Neuronal stem cell (in vitro differentiated cells): Measurements from ENCODE around the gene STK31.

Source experiments
- DNase-seq: peaks from one replicate; pipeline ENCODE4 v3.0.0-alpha.2; 2013; ENCODE audit warnings: low spot score
- H2AFZ ChIP-seq: one replicate; pipeline ENCODE4 v1.6.1; 2013; ENCODE audit warnings: mild to moderate bottlenecking, low read length, inconsistent platforms
- H2AK5ac ChIP-seq: 2 replicates; pipeline ENCODE4 v1.6.1; 2013; ENCODE audit warnings: low read depth, mild to moderate bottlenecking, inconsistent platforms, low read length, moderate library complexity, mixed read lengths
- H2BK120ac ChIP-seq: 2 replicates; pipeline ENCODE4 v1.6.1; 2013; ENCODE audit warnings: low read depth, mild to moderate bottlenecking, inconsistent platforms, low read length, moderate library complexity, mixed read lengths
- H2BK12ac ChIP-seq: one replicate; pipeline ENCODE4 v1.6.1; 2013; ENCODE audit warnings: low read length, inconsistent platforms
- H2BK15ac ChIP-seq: 2 replicates; pipeline ENCODE4 v1.6.1; 2013; ENCODE audit warnings: mild to moderate bottlenecking, low read length, inconsistent platforms, mixed read lengths
- H2BK5ac ChIP-seq: one replicate; pipeline ENCODE4 v1.6.1; 2013; ENCODE audit warnings: inconsistent platforms, mild to moderate bottlenecking, low read length, moderate library complexity
- H3K14ac ChIP-seq: one replicate; pipeline ENCODE4 v1.6.1; 2013; ENCODE audit warnings: low read length, inconsistent platforms
- H3K18ac ChIP-seq: 2 replicates; pipeline ENCODE4 v1.6.1; 2013; ENCODE audit warnings: low read length, inconsistent platforms
- H3K23ac ChIP-seq: 2 replicates; pipeline ENCODE4 v1.6.1; 2013; ENCODE audit warnings: low read depth, mild to moderate bottlenecking, mixed read lengths, low read length, inconsistent platforms; ENCODE audit not compliant: poor library complexity
- H3K27ac ChIP-seq: replicated peaks from 3 replicates; pipeline ENCODE4 v1.5.1; 2013; ENCODE audit warnings: low read length, inconsistent platforms
- H3K27me3 ChIP-seq, 3 experiments: 2 replicates each; pipeline ENCODE4 v1.6.1; 2013; ENCODE audit warnings: low read length in 3 of 3, mild to moderate bottlenecking in 2 of 3, inconsistent platforms in 1 of 3, low read depth in 1 of 3, mixed read lengths in 1 of 3, moderate library complexity in 1 of 3; ENCODE audit not compliant: control insufficient read depth in 3 of 3, insufficient read depth in 3 of 3
- H3K36me3 ChIP-seq, 2 donors: replicated peaks in 1 of 2; 2 replicates each; pipeline ENCODE4 v1.6.1; 2013; ENCODE audit warnings: low read length in 2 of 2; ENCODE audit not compliant: control insufficient read depth in 2 of 2, insufficient read depth in 2 of 2
- H3K4ac ChIP-seq: 2 replicates; pipeline ENCODE4 v1.6.1; 2013; ENCODE audit warnings: inconsistent platforms, mild to moderate bottlenecking, low read length, moderate library complexity
- H3K4me1 ChIP-seq, 2 donors: 1 replicate in 1 of 2; 2 replicates in 1 of 2; pipeline ENCODE4 v1.6.1; 2013; ENCODE audit warnings: low read length in 2 of 2, low read depth in 1 of 2; ENCODE audit not compliant: control insufficient read depth in 2 of 2, insufficient read depth in 1 of 2
- H3K4me2 ChIP-seq: one replicate; pipeline ENCODE4 v1.6.1; 2013; ENCODE audit warnings: mild to moderate bottlenecking, low read length, inconsistent platforms; ENCODE audit not compliant: insufficient read depth, poor library complexity, severe bottlenecking
- H3K4me3 ChIP-seq, 2 donors: 2 replicates each; pipeline ENCODE4 v1.5.1; 2013; ENCODE audit warnings: low read length in 2 of 2, mild to moderate bottlenecking in 2 of 2, inconsistent platforms in 1 of 2, moderate library complexity in 1 of 2
- H3K79me1 ChIP-seq: one replicate; pipeline ENCODE4 v1.6.1; 2013; ENCODE audit warnings: low read depth, mild to moderate bottlenecking, inconsistent platforms, low read length, moderate library complexity
- H3K9ac ChIP-seq: one replicate; pipeline ENCODE4 v1.6.1; 2013; ENCODE audit warnings: mild to moderate bottlenecking, low read depth, low read length, inconsistent platforms; ENCODE audit not compliant: poor library complexity
- H3K9me3 ChIP-seq, 2 donors: replicated peaks in 1 of 2; 2 replicates each; pipeline versions ENCODE3 to v1.6.1; 2013; ENCODE audit warnings: low read length in 2 of 2, mild to moderate bottlenecking in 2 of 2, inconsistent platforms in 1 of 2, low read depth in 1 of 2, mixed read lengths in 1 of 2, moderate library complexity in 1 of 2; ENCODE audit not compliant: control insufficient read depth in 2 of 2, insufficient read depth in 1 of 2
- H4K8ac ChIP-seq: one replicate; pipeline ENCODE4 v1.6.1; 2013; ENCODE audit warnings: low read depth, mild to moderate bottlenecking, inconsistent platforms, low read length, moderate library complexity
- H4K91ac ChIP-seq: one replicate; pipeline ENCODE4 v1.6.1; 2013; ENCODE audit warnings: low read length, low read depth, mild to moderate bottlenecking, inconsistent platforms; ENCODE audit not compliant: poor library complexity
- WGBS, 2 donors: extraction: QIAGEN DNeasy Blood & Tissue Kit; methylation state at CpG; one replicate each; pipeline ENCODE4 v1.1.7; 2013; ENCODE audit warnings: missing lambda C conversion rate in 2 of 2, mixed read lengths in 1 of 2; ENCODE audit not compliant: insufficient read length in 2 of 2, insufficient replicate concordance in 1 of 2; ENCODE audit errors: extremely low coverage in 2 of 2; 5-methylcytosine and 5-hydroxymethylcytosine counted together

STK31 gene

DNA sequence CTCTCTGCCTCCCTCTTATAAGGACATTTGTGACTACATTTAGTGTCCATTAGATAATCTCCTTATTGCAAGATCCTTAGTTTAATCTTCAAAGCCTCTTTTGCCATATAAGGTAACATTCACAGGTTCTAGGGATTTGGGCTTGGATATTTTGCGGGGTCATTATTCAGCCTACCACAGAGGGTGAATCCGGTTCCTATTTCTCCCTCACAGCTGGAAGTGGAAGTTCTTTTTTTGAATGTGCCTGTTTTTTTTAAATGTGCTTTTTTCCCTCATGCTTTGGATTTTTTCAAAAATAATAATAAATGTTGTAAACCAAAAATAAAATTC lies 47.1 kb upstream of the STK31 start:
- Histone ChIP-seq H2BK5ac (no peak overlapping the region), H2AK5ac (no peak overlapping the region), H3K18ac (no peak overlapping the region), H3K36me3 (no peaks in the 10 kb centered on the region), H2BK15ac (no peak overlapping the region), H3K4me1 (peaks cover 2% of the 10 kb centered on the region in 2 donors), H3K23ac (no peak overlapping the region), H2BK12ac (no peak overlapping the region), H3K9me3 (peaks cover 0 to 5% of the 10 kb centered on the region in 2 donors), H3K79me1 (no peaks in the 10 kb centered on the region), H3K27me3 (no peaks in the 10 kb centered on the region), H3K14ac (no peak overlapping the region), H4K8ac (no peak overlapping the region), H3K27ac (no peak overlapping the region), H4K91ac (no peak overlapping the region), H3K4me3 (no peak overlapping the region), H3K4ac (no peak overlapping the region), H2AFZ (peak overlapping the region; percentile 20), H2BK120ac (no peak overlapping the region), H3K9ac (no peak overlapping the region), H3K4me2 (no peak overlapping the region)
- no CpG with 5 or more reads among the region's 2 CpGs for WGBS, 2 donors
- no peak for DNase-seq

DNA sequence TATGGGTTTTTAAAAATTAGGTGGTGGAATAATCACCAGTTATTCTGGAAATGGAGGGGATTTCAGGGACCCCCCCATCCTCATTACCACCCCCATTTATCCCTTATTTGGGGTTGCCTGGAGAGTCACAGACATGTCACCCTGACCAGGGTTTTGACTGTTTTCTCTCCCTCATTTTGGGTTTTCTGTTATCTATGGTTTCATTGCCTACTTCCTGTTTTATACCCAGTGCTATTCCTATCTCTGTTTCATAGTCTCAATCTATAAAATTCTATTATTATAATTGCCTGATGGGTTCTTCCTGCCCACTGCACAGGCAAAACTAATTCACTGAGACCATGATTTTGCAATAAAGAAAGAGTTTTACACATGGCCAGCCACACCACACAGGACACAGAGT lies 45.9 kb upstream of the STK31 start:
- no peak for DNase-seq
- Histone ChIP-seq H3K27me3 (no peaks in the 10 kb centered on the region), H4K91ac (no peak overlapping the region), H3K4ac (no peak overlapping the region), H3K27ac (no peak overlapping the region), H4K8ac (no peak overlapping the region), H3K79me1 (no peaks in the 10 kb centered on the region), H2AFZ (no peak overlapping the region), H2AK5ac (no peak overlapping the region), H3K4me3 (no peak overlapping the region), H2BK12ac (no peak overlapping the region), H2BK15ac (no peak overlapping the region), H3K4me2 (no peak overlapping the region), H2BK5ac (no peak overlapping the region), H3K18ac (no peak overlapping the region), H3K9me3 (no peaks in the 10 kb centered on the region), H3K9ac (no peak overlapping the region), H3K36me3 (no peaks in the 10 kb centered on the region), H2BK120ac (no peak overlapping the region), H3K14ac (no peak overlapping the region), H3K4me1 (peaks cover 2% of the 10 kb centered on the region in 2 donors), H3K23ac (no peak overlapping the region)

DNA sequence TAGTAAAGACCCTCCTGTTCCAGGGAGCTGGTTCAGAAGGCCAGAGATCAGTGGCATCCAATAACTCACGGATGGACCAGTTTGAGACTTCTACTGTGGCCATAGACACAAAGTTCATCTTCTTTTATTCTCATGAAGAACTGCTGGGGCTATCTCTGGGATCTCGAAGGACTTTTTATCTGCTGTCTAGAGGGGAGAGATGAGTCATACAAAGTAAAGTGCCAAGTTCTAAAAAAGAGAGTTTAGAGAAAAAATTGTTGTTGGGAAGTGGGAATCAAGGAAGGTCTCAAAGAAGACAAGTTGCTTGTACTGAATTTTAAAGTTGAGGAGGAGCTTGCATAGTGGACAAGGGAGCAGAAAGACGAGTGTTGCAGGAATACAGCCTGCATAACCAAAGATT lies 38.0 kb upstream of the STK31 start:
- no peak overlapping the region for H3K27ac ChIP-seq
- WGBS, 2 donors, result no CpG with 5 or more reads among the region's 3 CpGs

DNA sequence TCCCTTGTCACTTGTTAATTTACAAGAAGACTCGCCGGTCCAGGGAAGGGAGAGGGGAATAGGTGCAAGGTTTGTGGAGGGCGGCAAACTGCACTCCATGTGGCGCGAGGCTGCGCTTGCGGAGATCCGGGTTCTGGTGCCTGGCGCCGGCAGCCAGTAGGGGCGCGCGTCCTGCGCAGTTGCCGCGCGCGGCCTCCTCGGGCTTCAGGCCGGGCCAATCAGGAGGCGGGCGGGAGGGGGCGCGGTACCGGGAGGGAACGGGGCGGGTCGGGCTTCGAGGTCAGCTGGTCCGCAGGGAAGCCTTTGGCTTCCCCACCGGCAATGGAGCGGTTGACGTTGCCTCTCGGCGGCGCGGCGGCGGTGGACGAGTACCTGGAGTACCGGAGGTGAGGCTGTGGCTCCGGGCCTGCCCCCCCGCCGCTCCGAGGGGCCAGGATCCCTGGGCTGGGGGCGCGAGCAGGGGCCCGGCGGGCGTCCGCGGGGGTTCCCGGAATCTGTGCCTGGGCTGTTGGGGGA lies 30.1 kb upstream of the STK31 start, which contains the start of gene FAM221A:
TSS of gene FAM221A (plus strand) at position 302 of the 516 bp plus-strand sequence. CDS start at position 322, 20 bp downstream.
- H2AFZ ChIP-seq, result peak within 1 kb of the TSS; percentile 96
- peak within 1 kb of the TSS; percentile 55 for H3K4ac ChIP-seq
- H3K4me1 ChIP-seq, result no peaks in the 10 kb centered on the region
- H2AK5ac ChIP-seq, result peak within 1 kb of the TSS; percentile 42
- no peak within 1 kb of the TSS for H2BK5ac ChIP-seq
- H3K4me2 ChIP-seq, result peak within 1 kb of the TSS; percentile 62
- peak within 1 kb of the TSS; percentile 93 for H3K18ac ChIP-seq
- peak within 1 kb of the TSS; percentile 65 for H3K23ac ChIP-seq
- no peak within 1 kb of the TSS for H2BK120ac ChIP-seq
- no peak within 1 kb of the TSS for H2BK12ac ChIP-seq
- no peak within 1 kb of the TSS for H4K91ac ChIP-seq
- H3K9me3 ChIP-seq, result peaks cover 0 to 3% of the 10 kb centered on the region in 2 donors
- peak within 1 kb of the TSS; percentile 91 for H3K9ac ChIP-seq
- peak within 1 kb of the TSS; percentile 18 for H3K27ac ChIP-seq
- peak within 1 kb of the TSS; percentile 71 to 77 for H3K4me3 ChIP-seq
- H2BK15ac ChIP-seq, result no peak within 1 kb of the TSS
- DNase-seq, result peak; percentile 56
- WGBS, 2 donors, result no CpG with 5 or more reads among the region's 53 CpGs
- H3K36me3 ChIP-seq, result peaks cover 0 to 16% of the 10 kb centered on the region in 2 donors
- no peaks in the 10 kb centered on the region for H3K79me1 ChIP-seq
- H3K27me3 ChIP-seq, result no peaks in the 10 kb centered on the region
- no peak within 1 kb of the TSS for H4K8ac ChIP-seq
- no peak within 1 kb of the TSS for H3K14ac ChIP-seq

More for the DNA sequence above, 38.0 kb upstream of the STK31 start:
- H3K4ac ChIP-seq, result no peak overlapping the region
- H3K4me2 ChIP-seq, result no peak overlapping the region
- no peak for DNase-seq
- peaks cover 0 to 4% of the 10 kb centered on the region in 2 donors for H3K9me3 ChIP-seq
- H3K18ac ChIP-seq, result no peak overlapping the region
- H3K9ac ChIP-seq, result no peak overlapping the region
- no peak overlapping the region for H3K14ac ChIP-seq
- no peak overlapping the region for H2AFZ ChIP-seq
- H3K27me3 ChIP-seq, result no peaks in the 10 kb centered on the region
- no peak overlapping the region for H3K4me3 ChIP-seq
- no peak overlapping the region for H2BK12ac ChIP-seq
- no peak overlapping the region for H2BK5ac ChIP-seq
- H4K91ac ChIP-seq, result no peak overlapping the region
- no peaks in the 10 kb centered on the region for H3K79me1 ChIP-seq
- no peaks in the 10 kb centered on the region for H3K4me1 ChIP-seq
- H3K23ac ChIP-seq, result no peak overlapping the region
- no peaks in the 10 kb centered on the region for H3K36me3 ChIP-seq
- no peak overlapping the region for H2BK120ac ChIP-seq
- H2AK5ac ChIP-seq, result no peak overlapping the region
- H4K8ac ChIP-seq, result no peak overlapping the region
- H2BK15ac ChIP-seq, result no peak overlapping the region
